K562 (cell line): ENCODE results near the gene ADAMTS2. TPM values are rescaled to one million over a fixed set of nuclear protein-coding genes. Genes with fewer than 3 reads are reported as not detected.

Experiments used
- ATAC-seq: fragments of 200-7000 bp; cut with Tn5 transposase; 3 replicates; pipeline ENCODE4 v1.9.1; 2020; ENCODE audit warnings: moderate library complexity
- BruUV-seq: library from RNA; stranded (reverse); fragments of 400-500 nt; replicated peaks from 2 replicates; lab custom pipeline; 2021; lab: Mats Ljungman, UMichigan
- CTCF ChIA-PET: fragments of 300-600 bp; formaldehyde crosslinking; extraction: SDS; loops from one replicate; lab custom pipeline; 2021; ENCODE audit warnings: low intra/inter-chr PET ratio; lab: Yijun Ruan, JAX
- POLR2A ChIA-PET: fragments of 300-600, 350-650 bp; sonication (Branson Sonifier 250); formaldehyde crosslinking; extraction: SDS; loops from one replicate; lab custom pipeline; 2021; ENCODE audit warnings: antibody characterized with exemption, inconsistent platforms; lab: Yijun Ruan, JAX
- DNase-seq, 4 experiments: peaks; one replicate each; pipeline versions ENCODE4 v3.0.0 to v3.0.0-alpha.2; 2011 to 2018; ENCODE audit warnings: low spot score in 3 of 4, mixed read lengths in 3 of 4; ENCODE audit errors: extremely low read depth in 1 of 4
- FAIRE-seq: peaks from 2 replicates; lab custom pipeline; 2011; peaks lifted over from hg19 to GRCh38; lab: Jason Lieb, UNC
- H2AFZ ChIP-seq: 2 replicates; pipeline ENCODE4 v1.6.0; 2011; ENCODE audit warnings: low read depth, low read length, control low read depth, inconsistent platforms
- H3K27ac ChIP-seq: fragments of 200-600 bp; 3 replicates; pipeline ENCODE4 v1.8.0; 2011; ENCODE audit warnings: low read depth, mild to moderate bottlenecking, control low read depth, inconsistent platforms, low read length, moderate library complexity, mixed read lengths; ENCODE audit errors: extremely low read depth
- H3K27me3 ChIP-seq, 2 experiments: fragments of 300-600 bp in 1 of 2; 2 replicates in 1 of 2; 3 replicates in 1 of 2; pipeline versions ENCODE4 v1.6.0 to v1.8.0; 2011; ENCODE audit warnings: inconsistent platforms in 2 of 2, low read length in 2 of 2, mild to moderate bottlenecking in 1 of 2, mixed read lengths in 1 of 2, moderate library complexity in 1 of 2; ENCODE audit not compliant: control insufficient read depth in 2 of 2, insufficient read depth in 2 of 2
- H3K36me3 ChIP-seq: fragments of 300-600 bp; 3 replicates; pipeline ENCODE4 v1.8.0; 2011; ENCODE audit warnings: mild to moderate bottlenecking, low read length, inconsistent platforms; ENCODE audit not compliant: control insufficient read depth, insufficient read depth
- H3K4me1 ChIP-seq, 2 experiments: fragments of 200-600 bp in 1 of 2; replicated peaks in 1 of 2; 2 replicates in 1 of 2; 3 replicates in 1 of 2; pipeline versions ENCODE4 v1.5.1 to v1.8.0; 2011; ENCODE audit warnings: inconsistent platforms in 2 of 2, low read length in 2 of 2, mild to moderate bottlenecking in 1 of 2, mixed read lengths in 1 of 2, moderate library complexity in 1 of 2; ENCODE audit not compliant: control insufficient read depth in 2 of 2, insufficient read depth in 2 of 2
- H3K4me2 ChIP-seq: 2 replicates; pipeline ENCODE4 v1.6.1; 2011; ENCODE audit warnings: low read length, control low read depth, inconsistent platforms, mixed read lengths; ENCODE audit not compliant: insufficient read depth
- H3K4me3 ChIP-seq: fragments of 200-600 bp; sonication (generic), shearing (Covaris generic); 2 replicates; pipeline ENCODE4 v1.5.1; 2016; ENCODE audit warnings: control low read depth, inconsistent platforms
- H3K79me2 ChIP-seq: fragments of 200-600 bp; 3 replicates; pipeline ENCODE4 v1.8.0; 2011; ENCODE audit warnings: low read length, inconsistent platforms; ENCODE audit not compliant: control insufficient read depth, insufficient read depth
- H3K9ac ChIP-seq, 2 experiments: 2 replicates each; pipeline versions ENCODE4 v1.6.0 to v1.6.1; 2011; ENCODE audit warnings: low read depth in 2 of 2, low read length in 2 of 2, control low read depth in 1 of 2, inconsistent platforms in 1 of 2, mild to moderate bottlenecking in 1 of 2, mixed read lengths in 1 of 2; ENCODE audit not compliant: insufficient read depth in 1 of 2
- H3K9me1 ChIP-seq: one replicate; pipeline ENCODE4 v1.6.0; 2011; ENCODE audit warnings: inconsistent platforms, mild to moderate bottlenecking, low read length, moderate library complexity; ENCODE audit not compliant: control insufficient read depth, insufficient read depth
- H3K9me3 ChIP-seq: replicated peaks from 2 replicates; pipeline ENCODE4 v1.5.1; 2011; ENCODE audit warnings: low read depth, low read length, inconsistent platforms; ENCODE audit not compliant: control insufficient read depth, insufficient read depth
- H4K20me1 ChIP-seq: replicated peaks from 2 replicates; pipeline ENCODE4 v1.6.1; 2011; ENCODE audit warnings: low read length, inconsistent platforms, mixed read lengths; ENCODE audit not compliant: control insufficient read depth, insufficient read depth
- ELF1 ChIP-seq: fragments of 200-800 bp; sonication (Bioruptor generic); IDR thresholded peaks from 2 replicates; pipeline ENCODE4 v1.6.1; 2016; ENCODE audit warnings: missing genetic modification characterization, missing compliant biosample characterization
- FOXA3 ChIP-seq, 2 experiments: fragments of 450-650 bp in 1 of 2; sonication (generic) in 1 of 2; formaldehyde crosslinking; IDR thresholded peaks in 1 of 2; conservative IDR thresholded peaks in 1 of 2; 2 replicates each; pipeline versions ENCODE4 v1.4.0 to v1.8.0; 2020 to 2022; ENCODE audit warnings: mild to moderate bottlenecking in 2 of 2, missing genetic modification reagents in 1 of 2
- FUS ChIP-seq: fragments of 200-400 bp; formaldehyde crosslinking; optimal IDR thresholded peaks from 2 replicates; pipeline ENCODE3; 2017; ENCODE audit warnings: low read depth, low read length
- LEF1 ChIP-seq: fragments of 450-650 bp; IDR thresholded peaks from 2 replicates; pipeline ENCODE4 v1.6.1; 2016; ENCODE audit warnings: mild to moderate bottlenecking
- MCM7 ChIP-seq, 2 experiments: fragments of 450-650 bp; IDR thresholded peaks; 2 replicates each; pipeline ENCODE4 v1.6.1; 2016 to 2018
- PTTG1 ChIP-seq: fragments of 450-650 bp; IDR thresholded peaks from 2 replicates; pipeline ENCODE4 v1.6.1; 2016; ENCODE audit warnings: low read depth, mild to moderate bottlenecking, missing genetic modification characterization, missing compliant biosample characterization
- RBM15 ChIP-seq: fragments of 200-400 bp; formaldehyde crosslinking; IDR thresholded peaks from 2 replicates; pipeline ENCODE4 v1.6.1; 2018; ENCODE audit warnings: mild to moderate bottlenecking, low read length, moderate library complexity; ENCODE audit not compliant: insufficient read depth
- RBM39 ChIP-seq: fragments of 200-400 bp; formaldehyde crosslinking; optimal IDR thresholded peaks from 2 replicates; pipeline ENCODE3; 2018; ENCODE audit warnings: low read depth, low read length
- SIN3B ChIP-seq: fragments of 450-650 bp; IDR thresholded peaks from 2 replicates; pipeline ENCODE4 v1.6.1; 2017; ENCODE audit warnings: low read depth, mild to moderate bottlenecking, moderate library complexity
- TSC22D4 ChIP-seq: fragments of 450-650 bp; IDR thresholded peaks from 2 replicates; pipeline ENCODE4 v1.6.1; 2016; ENCODE audit warnings: missing genetic modification characterization, missing biosample characterization, control low read depth
- ZNF717 ChIP-seq: fragments of 250-450 bp; sonication (Bioruptor Pico); IDR thresholded peaks from 2 replicates; pipeline ENCODE4 v1.5.0; 2021
- WGBS: fragments of 100-300 bp; shearing (Covaris generic); methylation state at CpG from one replicate; pipeline ENCODE4 v1.1.6; 2016; ENCODE audit warnings: low coverage, mixed read lengths; ENCODE audit not compliant: insufficient coverage; ENCODE audit errors: missing lambda C conversion rate; 5-methylcytosine and 5-hydroxymethylcytosine counted together
- in situ Hi-C: fragments of 300-500 bp; cut with MboI; formaldehyde crosslinking; loops from 4 replicates; pipeline ENCODE4 v1.15.0; 2018; ENCODE audit warnings: inconsistent platforms, mixed read lengths
- intact Hi-C: fragments of 100-400 bp; cut with micrococcal nuclease; formaldehyde crosslinking; loops from 2 replicates; pipeline ENCODE4 v1.14.2; 2022
- polyA plus RNA-seq, 8 experiments: library from polyadenylated mRNA; depleted of rRNA in 4 of 8; stranded (reverse) in 5 of 8; unstranded in 3 of 8; fragments of >200 nt; fragmentation: Nextera tagmentation in 2 of 8; fragmentation: Illumina TruSeq in 1 of 8; extraction: Ambion mirVana in 2 of 8; extraction: Trizol in 1 of 8; gene quantifications; 2 replicates each; pipeline versions ENCODE4 v1.2.1 to v1.2.3, GENCODE V29; 2011 to 2014; ENCODE audit warnings: inconsistent platforms in 1 of 8, missing spikeins in 1 of 8
- total RNA-seq, 7 experiments: library from RNA; depleted of rRNA in 6 of 7; stranded (reverse); fragments of >200 nt in 6 of 7; fragmentation: Illumina TruSeq in 2 of 7; extraction: Trizol in 2 of 7; gene quantifications; 2 replicates each; pipeline versions ENCODE4 v1.2.1 to v1.2.3, GENCODE V29; 2011 to 2021; ENCODE audit warnings: low replicate concordance in 1 of 7
- TF ChIP-seq, protein P1 (sequence below): fragments of 450-650 bp; IDR thresholded peaks from 2 replicates; pipeline ENCODE4 v1.7.1; 2018; ENCODE audit warnings: mild to moderate bottlenecking, low read depth; ENCODE audit not compliant: partially characterized antibody
- TF ChIP-seq, protein P2 (sequence below): fragments of 250-450 bp; sonication (Bioruptor Pico); IDR thresholded peaks from 2 replicates; pipeline ENCODE4 v1.5.0; 2020; ENCODE audit warnings: mild to moderate bottlenecking, borderline replicate concordance
- TF ChIP-seq, protein P3 (sequence below), 2 experiments: fragments of 450-650 bp; conservative IDR thresholded peaks; 2 replicates each; pipeline ENCODE4 v1.6.1; 2017; ENCODE audit warnings: mild to moderate bottlenecking in 2 of 2, moderate library complexity in 2 of 2

ADAMTS2 gene
- total and polyA plus RNA-seq, 9 of the 15 experiments (the other 6 are each of a cell fraction or from before 2014, with no cell fraction given): not detected

DNA sequence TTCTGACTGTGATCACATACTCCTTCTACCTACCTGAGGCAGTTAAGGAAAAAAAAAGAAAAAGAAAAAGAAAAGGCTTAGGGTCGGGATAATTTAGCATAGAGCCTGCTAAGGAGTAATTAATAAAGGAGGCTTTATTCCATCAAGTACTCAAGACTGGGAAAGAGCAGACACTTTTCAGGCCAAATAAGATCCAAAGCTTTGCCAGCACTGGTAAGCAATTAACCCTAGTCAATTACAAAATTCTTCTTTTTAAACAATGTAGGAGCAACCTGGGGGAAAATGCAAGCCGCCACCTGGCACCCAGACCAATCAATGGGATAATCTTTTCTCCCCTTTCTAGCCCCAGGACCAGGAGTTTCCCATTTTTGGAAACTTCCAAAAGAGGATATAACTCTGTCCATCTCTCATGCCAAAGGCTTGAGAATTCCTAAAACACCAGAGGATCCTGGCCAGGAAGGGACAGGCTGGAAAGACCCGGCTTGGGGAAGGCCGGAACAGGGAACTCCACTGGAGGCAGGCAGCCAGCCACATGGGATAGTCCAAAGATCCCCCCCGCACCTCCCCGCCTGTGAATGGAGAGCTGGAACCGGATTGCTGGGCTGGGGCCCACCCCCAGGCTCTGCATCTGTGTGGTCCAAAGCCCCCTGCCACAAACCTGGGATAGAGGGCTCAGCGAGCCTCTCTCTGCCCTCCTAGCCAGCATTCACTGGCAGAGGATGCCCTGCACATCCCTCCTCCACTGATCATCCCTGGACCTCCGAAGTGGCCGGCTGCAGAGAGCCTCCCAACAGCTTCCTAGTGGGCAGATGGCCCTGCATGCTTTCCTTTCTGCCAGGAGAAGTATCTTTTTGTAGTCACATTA lies 167.3 kb downstream of the ADAMTS2 start:
- BruUV-seq: no TSS peak
- H2AFZ ChIP-seq: no peak overlapping the region
- no peaks in the 10 kb centered on the region for H3K79me2 ChIP-seq
- ChIA-PET POLR2A (no interaction called here), CTCF (no interaction called here)
- intact Hi-C loops: no loop called here
- no peaks in the 10 kb centered on the region for H3K36me3 ChIP-seq
- no peaks in the 10 kb centered on the region for H3K4me1 ChIP-seq
- peaks cover 9 to 51% of the 10 kb centered on the region in 2 experiments for H3K27me3 ChIP-seq
- H3K4me3 ChIP-seq: no peak overlapping the region
- no peak overlapping the region for H3K4me2 ChIP-seq
- no peak overlapping the region for H3K27ac ChIP-seq
- WGBS: under 1% methylated on average over 8 of the region's 10 CpGs
- no peak for ATAC-seq
- no peak for DNase-seq
- TF ChIP-seq, protein P1, sequence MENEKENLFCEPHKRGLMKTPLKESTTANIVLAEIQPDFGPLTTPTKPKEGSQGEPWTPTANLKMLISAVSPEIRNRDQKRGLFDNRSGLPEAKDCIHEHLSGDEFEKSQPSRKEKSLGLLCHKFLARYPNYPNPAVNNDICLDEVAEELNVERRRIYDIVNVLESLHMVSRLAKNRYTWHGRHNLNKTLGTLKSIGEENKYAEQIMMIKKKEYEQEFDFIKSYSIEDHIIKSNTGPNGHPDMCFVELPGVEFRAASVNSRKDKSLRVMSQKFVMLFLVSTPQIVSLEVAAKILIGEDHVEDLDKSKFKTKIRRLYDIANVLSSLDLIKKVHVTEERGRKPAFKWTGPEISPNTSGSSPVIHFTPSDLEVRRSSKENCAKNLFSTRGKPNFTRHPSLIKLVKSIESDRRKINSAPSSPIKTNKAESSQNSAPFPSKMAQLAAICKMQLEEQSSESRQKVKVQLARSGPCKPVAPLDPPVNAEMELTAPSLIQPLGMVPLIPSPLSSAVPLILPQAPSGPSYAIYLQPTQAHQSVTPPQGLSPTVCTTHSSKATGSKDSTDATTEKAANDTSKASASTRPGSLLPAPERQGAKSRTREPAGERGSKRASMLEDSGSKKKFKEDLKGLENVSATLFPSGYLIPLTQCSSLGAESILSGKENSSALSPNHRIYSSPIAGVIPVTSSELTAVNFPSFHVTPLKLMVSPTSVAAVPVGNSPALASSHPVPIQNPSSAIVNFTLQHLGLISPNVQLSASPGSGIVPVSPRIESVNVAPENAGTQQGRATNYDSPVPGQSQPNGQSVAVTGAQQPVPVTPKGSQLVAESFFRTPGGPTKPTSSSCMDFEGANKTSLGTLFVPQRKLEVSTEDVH: no peak
- no peak for TF ChIP-seq TSC22D4
- TF ChIP-seq RBM39: no peak
- TF ChIP-seq FUS: no peak
- TF ChIP-seq, protein P2, sequence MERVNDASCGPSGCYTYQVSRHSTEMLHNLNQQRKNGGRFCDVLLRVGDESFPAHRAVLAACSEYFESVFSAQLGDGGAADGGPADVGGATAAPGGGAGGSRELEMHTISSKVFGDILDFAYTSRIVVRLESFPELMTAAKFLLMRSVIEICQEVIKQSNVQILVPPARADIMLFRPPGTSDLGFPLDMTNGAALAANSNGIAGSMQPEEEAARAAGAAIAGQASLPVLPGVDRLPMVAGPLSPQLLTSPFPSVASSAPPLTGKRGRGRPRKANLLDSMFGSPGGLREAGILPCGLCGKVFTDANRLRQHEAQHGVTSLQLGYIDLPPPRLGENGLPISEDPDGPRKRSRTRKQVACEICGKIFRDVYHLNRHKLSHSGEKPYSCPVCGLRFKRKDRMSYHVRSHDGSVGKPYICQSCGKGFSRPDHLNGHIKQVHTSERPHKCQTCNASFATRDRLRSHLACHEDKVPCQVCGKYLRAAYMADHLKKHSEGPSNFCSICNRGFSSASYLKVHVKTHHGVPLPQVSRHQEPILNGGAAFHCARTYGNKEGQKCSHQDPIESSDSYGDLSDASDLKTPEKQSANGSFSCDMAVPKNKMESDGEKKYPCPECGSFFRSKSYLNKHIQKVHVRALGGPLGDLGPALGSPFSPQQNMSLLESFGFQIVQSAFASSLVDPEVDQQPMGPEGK (CRISPR knock-in tag): no peak
- no peak for TF ChIP-seq LEF1
- TF ChIP-seq SIN3B: no peak
- TF ChIP-seq ZNF717 (CRISPR knock-in tag): no peak
- no peak for TF ChIP-seq FOXA3 (CRISPR knock-in tag; conservative IDR thresholded peaks at IDR 0.05 in 1 of 2, IDR thresholded peaks at IDR 0.05 in 1 of 2)
- TF ChIP-seq, protein P3, sequence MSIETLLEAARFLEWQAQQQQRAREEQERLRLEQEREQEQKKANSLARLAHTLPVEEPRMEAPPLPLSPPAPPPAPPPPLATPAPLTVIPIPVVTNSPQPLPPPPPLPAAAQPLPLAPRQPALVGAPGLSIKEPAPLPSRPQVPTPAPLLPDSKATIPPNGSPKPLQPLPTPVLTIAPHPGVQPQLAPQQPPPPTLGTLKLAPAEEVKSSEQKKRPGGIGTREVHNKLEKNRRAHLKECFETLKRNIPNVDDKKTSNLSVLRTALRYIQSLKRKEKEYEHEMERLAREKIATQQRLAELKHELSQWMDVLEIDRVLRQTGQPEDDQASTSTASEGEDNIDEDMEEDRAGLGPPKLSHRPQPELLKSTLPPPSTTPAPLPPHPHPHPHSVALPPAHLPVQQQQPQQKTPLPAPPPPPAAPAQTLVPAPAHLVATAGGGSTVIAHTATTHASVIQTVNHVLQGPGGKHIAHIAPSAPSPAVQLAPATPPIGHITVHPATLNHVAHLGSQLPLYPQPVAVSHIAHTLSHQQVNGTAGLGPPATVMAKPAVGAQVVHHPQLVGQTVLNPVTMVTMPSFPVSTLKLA (conservative IDR thresholded peaks at IDR 0.05): no peak
- TF ChIP-seq RBM15: no peak
- no peak for TF ChIP-seq MCM7 (IDR thresholded peaks at IDR 0.05)
- no peak for TF ChIP-seq ELF1 (tag)
- no peak for TF ChIP-seq PTTG1 (tag)
- no peaks in the 10 kb centered on the region for H3K9me3 ChIP-seq
- no peak overlapping the region for H3K9ac ChIP-seq
- in situ Hi-C loops: loop anchor here (10.0 kb wide), 1 partner anchor 487 kb away; no protein-coding TSS in a partner anchor
- no peak for FAIRE-seq
- no peaks in the 10 kb centered on the region; the same call in 1 of the 2 replicates for H4K20me1 ChIP-seq
- no peaks in the 10 kb centered on the region for H3K9me1 ChIP-seq
